GM23248 (cell line): ENCODE results near the gene HOXA13. TPM values are rescaled to one million over a fixed set of nuclear protein-coding genes. Genes with fewer than 3 reads are reported as not detected.

Experiments used
- DNase-seq: peaks from one replicate; pipeline ENCODE4 v3.0.0-alpha.2; 2015
- H2AFZ ChIP-seq: fragments of 200-600 bp; sonication (generic); 2 replicates; pipeline ENCODE4 v1.6.1; 2016; ENCODE audit warnings: antibody characterized with exemption
- H3F3A ChIP-seq: fragments of 200-600 bp; sonication (generic); 2 replicates; pipeline ENCODE4 v1.6.1; 2016; ENCODE audit warnings: mild to moderate bottlenecking, antibody characterized with exemption, mixed run types; ENCODE audit not compliant: insufficient read depth
- H3K27ac ChIP-seq: fragments of 200-600 bp; sonication (generic); 2 replicates; pipeline ENCODE4 v1.5.1; 2016; ENCODE audit warnings: mild to moderate bottlenecking
- H3K27me3 ChIP-seq: fragments of 200-600 bp; sonication (generic); replicated peaks from 2 replicates; pipeline ENCODE4 v1.6.1; 2016; ENCODE audit warnings: mild to moderate bottlenecking; ENCODE audit not compliant: insufficient read depth
- H3K36me3 ChIP-seq: fragments of 200-600 bp; sonication (generic); 2 replicates; pipeline ENCODE4 v1.6.1; 2016; ENCODE audit warnings: low read depth, mild to moderate bottlenecking
- H3K4me1 ChIP-seq: fragments of 200-600 bp; sonication (generic); 2 replicates; pipeline ENCODE4 v1.6.1; 2016; ENCODE audit warnings: mild to moderate bottlenecking; ENCODE audit not compliant: insufficient read depth
- H3K4me2 ChIP-seq: fragments of 200-600 bp; sonication (generic); one replicate; pipeline ENCODE4 v1.6.1; 2016; ENCODE audit warnings: mild to moderate bottlenecking; ENCODE audit not compliant: unreplicated experiment
- H3K4me3 ChIP-seq: fragments of 200-600 bp; sonication (generic); 2 replicates; pipeline ENCODE4 v1.5.1; 2016; ENCODE audit warnings: mild to moderate bottlenecking
- H3K79me2 ChIP-seq: fragments of 200-600 bp; sonication (generic); 2 replicates; pipeline ENCODE4 v1.6.1; 2016; ENCODE audit warnings: mild to moderate bottlenecking; ENCODE audit not compliant: insufficient read depth
- H3K9ac ChIP-seq: fragments of 200-600 bp; sonication (generic); 2 replicates; pipeline ENCODE4 v1.6.1; 2016; ENCODE audit warnings: mild to moderate bottlenecking
- H3K9me2 ChIP-seq: fragments of 200-600 bp; sonication (generic); 2 replicates; pipeline ENCODE4 v1.6.1; 2016; ENCODE audit warnings: mixed run types, mild to moderate bottlenecking, moderate library complexity; ENCODE audit not compliant: insufficient read depth
- H3K9me3 ChIP-seq: fragments of 200-600 bp; sonication (generic); one replicate; pipeline ENCODE4 v1.6.1; 2017; ENCODE audit warnings: low read depth
- H4K20me1 ChIP-seq: fragments of 200-600 bp; sonication (generic); 2 replicates; pipeline ENCODE4 v1.6.0; 2016; ENCODE audit not compliant: insufficient read depth
- EZH2 ChIP-seq: fragments of 200-600 bp; sonication (generic); IDR thresholded peaks from 2 replicates; pipeline ENCODE4 v1.6.1; 2018; ENCODE audit warnings: antibody characterized with exemption, mild to moderate bottlenecking; ENCODE audit not compliant: insufficient read depth, poor library complexity, severe bottlenecking
- EZH2phosphoT487 ChIP-seq: fragments of 200-600 bp; sonication (generic); IDR thresholded peaks from 2 replicates; pipeline ENCODE4 v1.6.1; 2018; ENCODE audit warnings: antibody characterized with exemption, moderate library complexity, mild to moderate bottlenecking, low read depth; ENCODE audit not compliant: insufficient read depth
- WGBS, 2 experiments: methylation state at CpG; one replicate each; pipeline ENCODE4 v1.1.6; 2015 to 2017; ENCODE audit warnings: low lambda C conversion rate in 2 of 2, low coverage in 1 of 2; ENCODE audit errors: missing lambda C conversion rate in 2 of 2; 5-methylcytosine and 5-hydroxymethylcytosine counted together
- in situ Hi-C: fragments of 300-500 bp; cut with MboI; formaldehyde crosslinking; loops from 2 replicates; pipeline ENCODE4 v1.15.0; 2020
- polyA plus RNA-seq: library from polyadenylated mRNA; unstranded; fragments of >200 nt; fragmentation: Nextera tagmentation; extraction: Ambion mirVana; gene quantifications from 2 replicates; pipeline ENCODE4 v1.2.1, GENCODE V29; 2016
- total RNA-seq: library from RNA; depleted of rRNA; stranded (reverse); fragments of >200 nt; shearing (Covaris generic); gene quantifications from 2 replicates; pipeline ENCODE4 v1.2.3, GENCODE V29; 2014

The HOXA13 gene
- total and polyA plus RNA-seq, 2 experiments from 2014 or later = 0.15 to 0.43 TPM

DNA sequence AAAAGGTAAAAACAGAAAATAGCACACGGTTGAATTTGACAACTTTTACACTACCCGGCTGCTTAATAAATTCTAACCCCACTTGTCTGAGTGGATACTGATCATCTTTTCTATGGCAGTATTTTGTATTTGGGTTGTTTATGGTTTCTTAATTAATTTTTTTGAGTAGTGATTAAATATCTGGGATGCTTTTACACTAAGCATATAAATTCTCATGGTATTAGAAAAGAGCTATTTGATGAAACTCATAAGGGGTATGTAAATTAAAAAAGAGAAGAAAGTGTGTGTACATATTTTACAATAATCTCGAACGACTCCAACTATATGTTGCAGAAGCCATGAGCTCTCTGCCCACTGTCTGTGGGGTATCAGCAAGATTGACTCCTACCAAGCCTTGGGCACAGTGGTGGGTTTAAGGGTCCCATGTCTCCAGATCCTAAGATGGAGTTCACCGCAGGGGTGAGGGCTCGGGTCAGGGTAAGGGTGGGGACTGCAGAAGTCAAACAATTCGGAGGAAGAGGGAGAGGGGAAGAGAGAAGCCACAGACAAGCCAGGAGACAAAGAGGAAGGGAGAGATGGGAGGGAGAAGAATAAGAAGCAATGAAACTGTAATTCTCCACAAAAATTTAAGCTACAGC is 7.6 kb upstream of the HOXA13 start:
- no peak for DNase-seq
- Histone ChIP-seq H4K20me1 (no peaks in the 10 kb centered on the region), H3K9ac (no peak overlapping the region), H3K27ac (no peak overlapping the region), H3F3A (no peaks in the 10 kb centered on the region), H3K9me2 (no peaks in the 10 kb centered on the region), H3K9me3 (no peaks in the 10 kb centered on the region), H3K4me3 (no peak overlapping the region), H3K4me1 (no peaks in the 10 kb centered on the region), H3K27me3 (peaks cover 26% of the 10 kb centered on the region), H3K36me3 (no peaks in the 10 kb centered on the region), H3K4me2 (no peak overlapping the region), H2AFZ (no peak overlapping the region), H3K79me2 (no peaks in the 10 kb centered on the region)
- WGBS, 2 experiments = 73 to 81% methylated on average over 7 of the region's 7 CpGs
- TF ChIP-seq EZH2phosphoT487 (no peak), EZH2 (no peak)
- in situ Hi-C loops = loop anchor here (10.0 kb wide), 3 partner anchors 377 to 717 kb away; no protein-coding TSS in a partner anchor

DNA sequence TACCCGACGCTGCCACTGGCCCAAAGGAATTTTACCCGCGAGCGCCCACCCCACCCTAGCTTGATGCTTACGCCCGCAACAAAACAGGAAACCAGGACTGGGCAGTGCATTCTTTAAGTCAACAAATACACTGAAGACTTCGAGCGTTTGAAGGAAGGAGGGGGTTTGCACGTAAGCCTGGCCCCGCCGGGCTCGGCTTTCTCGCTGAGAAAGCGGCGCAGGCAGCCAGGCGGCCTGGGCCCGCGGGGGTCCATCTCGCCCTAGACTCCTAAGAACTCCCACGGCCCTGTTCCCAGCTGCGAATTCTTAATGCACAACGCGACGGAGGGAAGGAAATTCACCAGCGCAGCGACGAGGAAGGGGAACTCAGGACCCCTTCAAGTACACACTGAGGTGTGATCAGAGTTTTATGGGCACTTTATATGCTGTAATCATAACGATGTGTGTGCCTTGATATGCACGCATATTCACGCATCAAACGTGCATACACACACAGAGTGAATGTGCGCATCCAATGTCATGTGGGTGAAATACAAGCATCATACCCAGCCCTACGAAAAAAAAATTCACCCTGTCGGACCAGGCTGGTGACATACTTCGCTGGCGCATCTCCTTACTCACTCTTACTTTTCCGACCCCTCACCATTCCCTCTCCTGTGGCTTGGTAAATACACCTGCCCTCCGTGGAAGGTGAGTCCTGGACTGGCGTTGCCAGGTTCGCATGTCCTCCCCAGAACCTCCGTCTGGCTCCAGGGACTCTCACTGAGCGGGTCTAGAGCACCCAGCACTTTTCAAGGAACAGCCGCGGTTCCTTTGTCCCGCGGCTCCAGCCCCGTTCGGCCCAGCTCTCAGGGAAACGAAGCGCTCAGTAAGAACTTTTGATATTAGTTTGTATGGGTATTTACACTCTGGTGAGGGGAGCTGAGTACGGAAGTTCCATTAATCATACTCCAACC is 5.7 kb upstream of the HOXA13 start:
- Histone ChIP-seq H3K36me3 (no peaks in the 10 kb centered on the region), H3K27me3 (peaks cover 28% of the 10 kb centered on the region), H3K4me1 (no peaks in the 10 kb centered on the region), H2AFZ (peak overlapping the region; percentile 76), H3K27ac (no peak overlapping the region), H4K20me1 (no peaks in the 10 kb centered on the region), H3K4me3 (peak overlapping the region; percentile 61), H3K9me3 (no peaks in the 10 kb centered on the region), H3K9me2 (no peaks in the 10 kb centered on the region), H3K4me2 (peak overlapping the region; percentile 69), H3K9ac (peak overlapping the region; percentile 13; the same call in 1 of the 2 replicates), H3K79me2 (no peaks in the 10 kb centered on the region), H3F3A (peaks cover 5% of the 10 kb centered on the region; the same call in 1 of the 2 replicates)
- TF ChIP-seq EZH2phosphoT487 (no peak), EZH2 (no peak)
- WGBS, 2 experiments = 43 to 50% methylated on average over 52 of the region's 52 CpGs
- DNase-seq = peak; percentile 18
- in situ Hi-C loops = loop anchor here (10.0 kb wide), 3 partner anchors 379 to 719 kb away; no protein-coding TSS in a partner anchor

DNA sequence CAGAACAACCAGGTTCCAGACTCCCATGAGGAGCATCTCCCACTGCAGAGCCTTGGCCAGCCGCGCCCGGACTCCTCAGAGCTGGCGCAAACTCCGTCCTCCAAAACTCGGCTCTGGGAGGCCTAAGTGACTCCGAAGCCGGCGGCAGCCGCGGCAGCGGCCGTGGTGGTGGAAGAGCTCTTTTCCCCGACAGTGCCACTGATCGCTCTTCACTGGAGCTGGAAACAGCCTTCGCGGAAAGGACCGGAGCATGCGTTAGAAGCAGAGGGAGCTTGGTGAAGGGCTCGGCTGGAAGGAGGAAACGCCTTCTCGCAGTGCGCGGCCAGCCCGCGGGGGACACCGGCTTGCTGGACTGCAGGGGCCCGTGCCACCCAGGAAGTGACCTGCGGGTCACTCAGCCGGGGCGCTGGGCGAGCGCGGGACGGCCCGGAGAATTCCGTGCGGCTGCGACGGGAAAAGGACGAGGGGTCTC is 5.0 kb upstream of the HOXA13 start:
- no peaks in the 10 kb centered on the region for H4K20me1 ChIP-seq
- H3K27ac ChIP-seq = no peak overlapping the region
- peak overlapping the region; percentile 13; the same call in 1 of the 2 replicates for H3K9ac ChIP-seq
- H3F3A ChIP-seq = peaks cover 5% of the 10 kb centered on the region; the same call in 1 of the 2 replicates
- no peaks in the 10 kb centered on the region for H3K36me3 ChIP-seq
- in situ Hi-C loops = loop anchor here (10.0 kb wide), 3 partner anchors 380 to 720 kb away; no protein-coding TSS in a partner anchor
- no peaks in the 10 kb centered on the region for H3K9me3 ChIP-seq
- WGBS, 2 experiments = 11% methylated on average over 40 to 41 of the region's 41 CpGs
- TF ChIP-seq EZH2phosphoT487 (no peak), EZH2 (no peak)
- peak overlapping the region; percentile 69 for H3K4me2 ChIP-seq
- no peaks in the 10 kb centered on the region for H3K9me2 ChIP-seq
- DNase-seq = peak; percentile 64
- H3K4me3 ChIP-seq = peak overlapping the region; percentile 61
- H3K27me3 ChIP-seq = peaks cover 28% of the 10 kb centered on the region
- no peaks in the 10 kb centered on the region for H3K79me2 ChIP-seq
- no peaks in the 10 kb centered on the region for H3K4me1 ChIP-seq
- H2AFZ ChIP-seq = peak overlapping the region; percentile 76

DNA sequence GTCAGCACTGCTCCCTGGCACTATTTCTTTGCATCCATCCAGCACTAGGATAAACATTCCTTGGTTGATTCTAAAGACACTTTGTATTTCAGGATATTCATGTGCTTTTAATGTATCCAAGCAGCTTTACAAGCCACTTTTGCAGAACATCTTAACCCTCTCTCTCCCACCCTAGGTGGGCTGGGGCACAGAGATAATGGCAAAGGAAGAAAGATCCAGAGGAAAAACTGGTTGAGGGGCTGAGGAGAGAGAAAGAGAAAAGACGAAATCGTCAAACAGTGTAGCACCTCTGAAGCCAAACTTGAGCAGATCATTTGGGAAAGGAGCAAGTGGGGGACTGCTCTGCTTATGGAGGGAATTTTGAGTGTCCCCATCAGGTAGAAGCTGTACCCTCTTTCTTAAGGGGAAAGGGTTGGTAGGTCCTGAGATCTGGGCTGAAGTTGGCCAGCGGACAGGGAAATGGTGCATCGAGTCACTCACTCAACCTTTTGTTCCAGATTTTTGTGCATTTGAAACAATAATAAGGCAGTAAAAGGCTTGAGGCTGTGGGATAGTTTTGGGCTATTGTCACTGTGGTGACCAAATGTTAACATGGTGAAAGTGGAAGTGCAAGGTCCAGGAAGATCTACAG is 4.2 kb upstream of the HOXA13 start:
- no peaks in the 10 kb centered on the region for H3K36me3 ChIP-seq
- H3K4me1 ChIP-seq = no peaks in the 10 kb centered on the region
- no peaks in the 10 kb centered on the region for H3K79me2 ChIP-seq
- no peak overlapping the region for H2AFZ ChIP-seq
- H4K20me1 ChIP-seq = no peaks in the 10 kb centered on the region
- DNase-seq = no peak
- H3F3A ChIP-seq = peaks cover 5% of the 10 kb centered on the region; the same call in 1 of the 2 replicates
- no peak overlapping the region for H3K27ac ChIP-seq
- no peaks in the 10 kb centered on the region for H3K9me2 ChIP-seq
- no peak overlapping the region for H3K4me3 ChIP-seq
- in situ Hi-C loops = loop anchor here (10.0 kb wide), 3 partner anchors 381 to 721 kb away; no protein-coding TSS in a partner anchor
- H3K27me3 ChIP-seq = peaks cover 28% of the 10 kb centered on the region
- TF ChIP-seq EZH2phosphoT487 = no peak
- TF ChIP-seq EZH2 = no peak
- no peak overlapping the region for H3K9ac ChIP-seq
- H3K9me3 ChIP-seq = no peaks in the 10 kb centered on the region
- 95% methylated on average over 4 of the region's 4 CpGs for WGBS, 2 experiments
- H3K4me2 ChIP-seq = no peak overlapping the region
